Trophoblast cell (in vitro differentiated cells and primary cell): ENCODE data around the gene E2F2.

ENCODE experiments used
- DNase-seq, 2 donors: peaks; one replicate each; pipeline ENCODE4 v3.0.0-alpha.2; 2016
- H2AFZ ChIP-seq: 2 replicates; pipeline ENCODE4 v1.6.1; 2013; ENCODE audit warnings: low read length, moderate library complexity, mild to moderate bottlenecking; ENCODE audit not compliant: insufficient read depth, poor library complexity
- H2AK5ac ChIP-seq: 2 replicates; pipeline ENCODE4 v1.6.1; 2013; ENCODE audit warnings: mild to moderate bottlenecking, low read length
- H2BK120ac ChIP-seq: 2 replicates; pipeline ENCODE4 v1.6.1; 2013; ENCODE audit warnings: low read length, mild to moderate bottlenecking, moderate library complexity; ENCODE audit not compliant: insufficient read depth, poor library complexity
- H2BK12ac ChIP-seq: 2 replicates; pipeline ENCODE4 v1.6.1; 2013; ENCODE audit warnings: mild to moderate bottlenecking, low read length, moderate library complexity
- H2BK5ac ChIP-seq: 2 replicates; pipeline ENCODE4 v1.6.1; 2013; ENCODE audit warnings: low read length, low read depth, moderate library complexity, mild to moderate bottlenecking; ENCODE audit not compliant: poor library complexity
- H3K14ac ChIP-seq: 2 replicates; pipeline ENCODE4 v1.6.1; 2013; ENCODE audit warnings: mild to moderate bottlenecking, low read length
- H3K18ac ChIP-seq: 2 replicates; pipeline ENCODE4 v1.6.1; 2013; ENCODE audit warnings: mild to moderate bottlenecking, low read length
- H3K23ac ChIP-seq: 2 replicates; pipeline ENCODE4 v1.6.1; 2013; ENCODE audit warnings: low read length
- H3K27ac ChIP-seq: 2 replicates; pipeline ENCODE4 v1.5.1; 2013; ENCODE audit warnings: low read depth, mild to moderate bottlenecking, inconsistent platforms, low read length, moderate library complexity
- H3K27me3 ChIP-seq: 2 replicates; pipeline ENCODE4 v1.6.1; 2013; ENCODE audit warnings: inconsistent platforms, mild to moderate bottlenecking, low read length, moderate library complexity; ENCODE audit not compliant: insufficient read depth
- H3K36me3 ChIP-seq, 2 experiments: 1 replicate in 1 of 2; 2 replicates in 1 of 2; pipeline ENCODE4 v1.6.1; 2013; ENCODE audit warnings: low read length in 2 of 2, mild to moderate bottlenecking in 2 of 2, moderate library complexity in 1 of 2; ENCODE audit not compliant: insufficient read depth in 2 of 2, control insufficient read depth in 1 of 2
- H3K4ac ChIP-seq: 2 replicates; pipeline ENCODE4 v1.6.1; 2013; ENCODE audit warnings: low read depth, mild to moderate bottlenecking, low read length, moderate library complexity
- H3K4me1 ChIP-seq, 2 experiments: 1 replicate in 1 of 2; 2 replicates in 1 of 2; pipeline ENCODE4 v1.6.1; 2013; ENCODE audit warnings: low read length in 2 of 2, mild to moderate bottlenecking in 2 of 2, moderate library complexity in 1 of 2; ENCODE audit not compliant: insufficient read depth in 2 of 2, control insufficient read depth in 1 of 2
- H3K4me2 ChIP-seq: 2 replicates; pipeline ENCODE4 v1.6.1; 2013; ENCODE audit warnings: inconsistent platforms, mild to moderate bottlenecking, low read length, moderate library complexity
- H3K4me3 ChIP-seq: 2 replicates; pipeline ENCODE4 v1.5.1; 2013; ENCODE audit warnings: mild to moderate bottlenecking, low read depth, low read length, inconsistent platforms
- H3K79me1 ChIP-seq: one replicate; pipeline ENCODE4 v1.6.1; 2013; ENCODE audit warnings: low read length
- H3K79me2 ChIP-seq: 2 replicates; pipeline ENCODE4 v1.6.1; 2013; ENCODE audit warnings: low read length, mild to moderate bottlenecking; ENCODE audit not compliant: control insufficient read depth, insufficient read depth, poor library complexity
- H3K9ac ChIP-seq: 2 replicates; pipeline ENCODE4 v1.6.1; 2013; ENCODE audit warnings: mild to moderate bottlenecking, low read length
- H3K9me3 ChIP-seq: 2 replicates; pipeline ENCODE4 v1.6.1; 2013; ENCODE audit warnings: low read depth, mild to moderate bottlenecking, control low read depth, inconsistent platforms, low read length; ENCODE audit not compliant: insufficient read depth
- H4K12ac ChIP-seq: 2 replicates; pipeline ENCODE4 v1.6.1; 2013; ENCODE audit warnings: low read depth, mild to moderate bottlenecking, low read length, moderate library complexity
- H4K8ac ChIP-seq: 2 replicates; pipeline ENCODE4 v1.6.1; 2013; ENCODE audit warnings: low read depth, mild to moderate bottlenecking, low read length, moderate library complexity
- H4K91ac ChIP-seq: one replicate; pipeline ENCODE4 v1.6.1; 2013; ENCODE audit warnings: low read depth, mild to moderate bottlenecking, low read length, moderate library complexity
- WGBS: extraction: QIAGEN DNeasy Blood & Tissue Kit; methylation state at CpG from one replicate; pipeline ENCODE4 v1.1.7; 2013; ENCODE audit warnings: missing lambda C conversion rate; ENCODE audit not compliant: insufficient read length, insufficient coverage; ENCODE audit errors: extremely low coverage; 5-methylcytosine and 5-hydroxymethylcytosine counted together

E2F2 gene

DNA sequence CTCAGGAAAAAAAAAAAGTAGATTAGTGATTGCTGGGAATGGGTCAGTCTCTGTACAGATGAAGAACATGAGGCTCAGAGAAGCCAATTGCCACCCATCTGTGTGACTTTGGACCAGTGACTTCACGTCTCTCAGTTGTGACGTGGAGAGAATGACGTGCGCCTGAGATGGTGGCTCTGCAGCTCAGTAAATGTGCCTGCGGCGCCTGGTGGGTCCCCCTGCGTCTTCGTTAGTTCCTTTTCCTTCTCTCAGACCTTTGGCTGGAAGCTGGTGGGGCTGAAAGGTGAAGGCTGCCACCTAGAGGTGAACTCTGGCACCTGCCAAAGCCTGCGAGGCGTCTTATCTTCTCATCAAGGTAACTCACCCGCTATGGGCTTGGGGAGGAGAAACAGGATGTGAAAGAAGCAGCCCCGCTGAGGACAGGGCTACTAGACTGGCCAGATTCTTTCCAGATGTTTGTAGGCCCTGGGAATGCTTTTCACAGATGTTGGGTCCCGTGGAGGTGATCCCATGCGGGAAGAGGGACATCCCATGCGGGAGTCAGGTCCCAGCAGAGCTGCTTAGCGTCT lies 8.7 kb upstream of the E2F2 start:
- no peak overlapping the region for H2BK120ac ChIP-seq
- no peak overlapping the region for H2BK5ac ChIP-seq
- WGBS, result no CpG with 5 or more reads among the region's 16 CpGs
- no peaks in the 10 kb centered on the region for H3K9me3 ChIP-seq
- no peaks in the 10 kb centered on the region for H3K79me1 ChIP-seq
- no peak overlapping the region for H3K18ac ChIP-seq
- H3K4me1 ChIP-seq, result peaks cover 2% of the 10 kb centered on the region in 2 experiments
- peak; percentile 99 to 100 for DNase-seq
- no peak overlapping the region for H3K4me3 ChIP-seq
- H3K27ac ChIP-seq, result no peak overlapping the region
- H3K36me3 ChIP-seq, result no peaks in the 10 kb centered on the region
- no peaks in the 10 kb centered on the region for H3K27me3 ChIP-seq
- no peak overlapping the region for H3K9ac ChIP-seq
- H4K12ac ChIP-seq, result no peak overlapping the region
- H2AK5ac ChIP-seq, result no peak overlapping the region
- peak overlapping the region; percentile 61 for H2AFZ ChIP-seq
- H3K4me2 ChIP-seq, result peak overlapping the region; percentile 21
- H3K4ac ChIP-seq, result no peak overlapping the region
- no peak overlapping the region for H4K8ac ChIP-seq
- no peak overlapping the region for H3K23ac ChIP-seq
- no peak overlapping the region for H3K14ac ChIP-seq
- H2BK12ac ChIP-seq, result no peak overlapping the region
- no peak overlapping the region for H4K91ac ChIP-seq
- H3K79me2 ChIP-seq, result no peaks in the 10 kb centered on the region

DNA sequence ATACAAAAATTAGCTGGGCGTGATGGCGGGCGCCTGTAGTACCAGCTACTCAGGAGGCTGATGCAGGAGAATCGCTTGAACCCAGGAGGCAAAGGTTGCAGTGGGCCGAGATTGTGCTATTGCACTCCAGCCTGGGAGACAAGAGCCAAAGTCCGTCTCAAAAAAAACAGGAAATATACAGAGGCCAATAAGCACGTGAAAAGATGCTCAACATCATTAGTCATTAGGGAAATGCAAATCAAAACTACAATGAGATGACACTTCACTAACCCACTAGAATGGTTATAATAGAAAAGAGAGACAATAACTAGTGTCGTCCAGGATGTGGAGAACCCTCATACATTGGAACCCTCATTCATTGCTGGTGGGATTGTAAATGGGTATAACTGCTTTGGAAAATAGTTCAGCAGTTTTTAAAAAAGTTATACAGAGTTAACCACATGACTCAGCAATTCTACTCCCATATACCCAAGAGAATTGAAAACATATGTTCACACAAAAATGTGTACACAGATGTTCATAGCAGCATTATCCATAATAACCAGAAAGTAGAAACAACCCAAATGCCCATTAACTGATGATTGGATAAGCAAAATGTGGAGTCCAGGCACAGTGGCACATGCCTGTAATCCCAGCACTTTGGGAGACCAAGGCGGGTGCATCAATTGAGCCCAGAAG lies 6.4 kb upstream of the E2F2 start:
- no peak overlapping the region for H3K4ac ChIP-seq
- DNase-seq, result no peak
- no peak overlapping the region for H4K8ac ChIP-seq
- H3K4me1 ChIP-seq, result peaks cover 2 to 6% of the 10 kb centered on the region in 2 experiments
- H3K4me3 ChIP-seq, result no peak overlapping the region
- H2BK12ac ChIP-seq, result no peak overlapping the region
- no peak overlapping the region for H3K18ac ChIP-seq
- no peak overlapping the region for H3K4me2 ChIP-seq
- no peak overlapping the region for H3K27ac ChIP-seq
- H3K9ac ChIP-seq, result no peak overlapping the region
- no peak overlapping the region for H4K91ac ChIP-seq
- no peak overlapping the region for H3K14ac ChIP-seq
- no peak overlapping the region for H2BK120ac ChIP-seq
- H2BK5ac ChIP-seq, result no peak overlapping the region
- H3K79me1 ChIP-seq, result no peaks in the 10 kb centered on the region
- H2AFZ ChIP-seq, result no peak overlapping the region
- no peak overlapping the region for H4K12ac ChIP-seq
- H3K27me3 ChIP-seq, result no peaks in the 10 kb centered on the region
- no peaks in the 10 kb centered on the region for H3K79me2 ChIP-seq
- no CpG with 5 or more reads among the region's 9 CpGs for WGBS
- H3K23ac ChIP-seq, result no peak overlapping the region
- H3K9me3 ChIP-seq, result no peaks in the 10 kb centered on the region
- H2AK5ac ChIP-seq, result no peak overlapping the region
- H3K36me3 ChIP-seq, result no peaks in the 10 kb centered on the region

DNA sequence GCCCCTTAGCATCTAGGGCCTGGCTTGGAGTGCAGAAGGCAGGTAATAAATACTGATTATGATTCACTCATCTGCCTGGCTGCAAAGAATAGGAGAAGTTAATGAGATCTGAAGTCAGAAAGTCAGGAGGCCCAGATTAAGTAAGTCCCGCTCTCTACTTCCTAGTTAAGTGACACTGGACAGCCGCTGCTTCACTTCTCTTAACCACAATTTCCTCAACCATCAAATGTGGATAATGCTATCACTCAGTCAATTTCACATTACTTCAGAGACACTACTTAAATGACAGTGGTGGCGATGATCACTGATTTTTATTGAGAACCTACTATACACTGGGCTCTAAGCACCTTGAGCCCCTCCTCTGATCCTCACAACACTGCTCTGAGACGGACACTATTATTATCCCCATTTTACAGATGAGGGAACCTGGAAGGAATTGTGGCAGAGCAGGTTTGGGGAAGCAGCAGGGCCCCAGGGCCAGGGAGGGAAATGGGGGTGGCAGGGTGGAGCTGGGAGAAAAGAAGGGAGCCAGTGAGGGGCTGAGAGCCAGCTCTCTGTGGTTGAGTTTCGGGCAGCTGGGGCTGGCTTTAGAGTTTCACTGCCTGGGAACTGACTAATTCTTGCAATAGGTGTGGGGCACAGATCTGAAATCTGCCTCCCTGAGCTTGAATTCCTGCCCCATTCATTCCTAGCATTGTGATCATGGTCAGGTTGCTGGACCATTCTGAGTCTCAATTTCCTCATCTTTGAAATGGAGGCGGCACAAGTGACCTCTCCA lies 2.4 kb upstream of the E2F2 start:
- H2BK120ac ChIP-seq, result no peak overlapping the region
- H3K4me3 ChIP-seq, result no peak overlapping the region
- H3K79me1 ChIP-seq, result peaks cover 5% of the 10 kb centered on the region
- H4K8ac ChIP-seq, result no peak overlapping the region
- no peaks in the 10 kb centered on the region for H3K79me2 ChIP-seq
- no peak overlapping the region for H3K27ac ChIP-seq
- DNase-seq, result peak; percentile 67 to 87
- no peak overlapping the region for H3K9ac ChIP-seq
- H3K4ac ChIP-seq, result no peak overlapping the region
- no peaks in the 10 kb centered on the region for H3K36me3 ChIP-seq
- no peak overlapping the region for H2AK5ac ChIP-seq
- no peak overlapping the region for H3K18ac ChIP-seq
- no peak overlapping the region for H3K14ac ChIP-seq
- no peak overlapping the region for H3K23ac ChIP-seq
- H2BK5ac ChIP-seq, result no peak overlapping the region
- H2BK12ac ChIP-seq, result no peak overlapping the region
- H3K4me2 ChIP-seq, result no peak overlapping the region
- no peak overlapping the region for H4K91ac ChIP-seq
- peaks cover 11 to 19% of the 10 kb centered on the region in 2 experiments for H3K4me1 ChIP-seq
- H2AFZ ChIP-seq, result no peak overlapping the region
- H3K9me3 ChIP-seq, result no peaks in the 10 kb centered on the region
- no peak overlapping the region for H4K12ac ChIP-seq
- no CpG with 5 or more reads among the region's 6 CpGs for WGBS
- H3K27me3 ChIP-seq, result no peaks in the 10 kb centered on the region

DNA sequence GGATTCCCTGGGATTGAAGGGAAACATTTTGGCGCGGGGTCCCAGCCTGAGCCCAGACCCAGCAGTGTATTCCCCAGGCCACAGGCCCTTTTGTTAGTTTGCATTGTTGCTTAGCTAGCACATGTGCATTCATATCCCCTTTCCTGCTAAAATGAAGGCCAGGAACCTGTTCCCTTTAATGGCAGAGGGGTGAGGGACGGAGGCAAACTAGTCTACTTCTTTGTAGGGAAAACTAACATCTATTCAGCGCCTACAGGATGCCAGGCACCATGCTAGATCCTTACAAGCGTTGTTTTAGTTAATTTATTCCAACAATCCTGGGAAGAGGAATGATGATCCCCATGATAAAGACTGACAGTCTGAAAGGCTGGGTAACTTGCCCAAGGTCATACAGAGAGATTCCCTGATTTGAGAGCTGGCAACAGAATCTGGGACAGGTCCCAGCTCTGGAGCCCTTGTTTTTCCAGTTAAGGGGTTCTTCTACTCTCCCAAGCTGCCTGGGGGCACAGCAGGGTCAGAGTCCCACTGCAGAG lies 595 bp upstream of the E2F2 start:
- Histone ChIP-seq H2BK5ac (no peak overlapping the region), H3K4ac (no peak overlapping the region), H3K14ac (no peak overlapping the region), H2BK12ac (no peak overlapping the region), H3K9ac (peak overlapping the region; percentile 14), H3K79me2 (no peaks in the 10 kb centered on the region), H2AFZ (peak overlapping the region; percentile 74), H2BK120ac (no peak overlapping the region), H4K12ac (no peak overlapping the region), H4K8ac (peak overlapping the region; percentile 75), H3K36me3 (no peaks in the 10 kb centered on the region), H3K18ac (no peak overlapping the region), H3K27ac (peak overlapping the region; percentile 17), H3K27me3 (no peaks in the 10 kb centered on the region), H3K9me3 (no peaks in the 10 kb centered on the region), H4K91ac (no peak overlapping the region), H2AK5ac (no peak overlapping the region), H3K79me1 (peaks cover 5% of the 10 kb centered on the region), H3K4me2 (peak overlapping the region; percentile 69), H3K4me3 (no peak overlapping the region), H3K23ac (no peak overlapping the region), H3K4me1 (peaks cover 11 to 19% of the 10 kb centered on the region in 2 experiments)
- peak in 1 of 2 donors; percentile 10 for DNase-seq
- no CpG with 5 or more reads among the region's 5 CpGs for WGBS
